HepG2 (cell line): ENCODE results near the gene PTPRN. TPM values are rescaled to one million over a fixed set of nuclear protein-coding genes. Genes with fewer than 3 reads are reported as not detected.

ENCODE experiments used
- CHD2 ChIP-seq: IDR thresholded peaks from 2 replicates; pipeline ENCODE4 v1.6.1; 2011; ENCODE audit warnings: low read depth, low read length, improper control_type of control experiment
- CTCF ChIP-seq: sonication (generic); formaldehyde crosslinking; IDR thresholded peaks from 2 replicates; pipeline ENCODE4 v1.5.0; 2020; ENCODE audit warnings: mild to moderate bottlenecking, missing genetic modification reagents, moderate library complexity
- EEA1 ChIP-seq: sonication (generic); formaldehyde crosslinking; IDR thresholded peaks from 2 replicates; pipeline ENCODE4 v1.5.1; 2020; ENCODE audit warnings: mild to moderate bottlenecking, missing genetic modification reagents, borderline replicate concordance
- HNF4A ChIP-seq: sonication (generic); formaldehyde crosslinking; IDR thresholded peaks from 2 replicates; pipeline ENCODE4 v1.4.0; 2020; ENCODE audit warnings: missing genetic modification reagents
- JUND ChIP-seq: sonication (generic); formaldehyde crosslinking; IDR thresholded peaks from 2 replicates; pipeline ENCODE4 v1.8.0; 2022; ENCODE audit warnings: mild to moderate bottlenecking, missing genetic modification reagents
- KAT7 ChIP-seq: IDR thresholded peaks from 2 replicates; pipeline ENCODE4 v1.6.1; 2018; ENCODE audit warnings: borderline replicate concordance, missing compliant biosample characterization
- MTA1 ChIP-seq: sonication (generic); formaldehyde crosslinking; IDR thresholded peaks from 2 replicates; pipeline ENCODE4 v1.4.0; 2020; ENCODE audit warnings: missing genetic modification reagents, mild to moderate bottlenecking, borderline replicate concordance
- NFE2 ChIP-seq: sonication (generic); formaldehyde crosslinking; IDR thresholded peaks from 2 replicates; pipeline ENCODE4 v1.4.0; 2020; ENCODE audit warnings: missing genetic modification reagents
- NFE2L2 ChIP-seq: fragments of 150-350 bp; IDR thresholded peaks from 2 replicates; pipeline ENCODE4 v1.6.1; 2014; ENCODE audit warnings: low read length
- REPIN1 ChIP-seq: sonication (generic); formaldehyde crosslinking; IDR thresholded peaks from 2 replicates; pipeline ENCODE4 v1.8.0; 2022; ENCODE audit warnings: missing genetic modification reagents, low read depth, mild to moderate bottlenecking, borderline replicate concordance
- SMAD9 ChIP-seq: sonication (generic); formaldehyde crosslinking; IDR thresholded peaks from 2 replicates; pipeline ENCODE4 v1.5.1; 2020; ENCODE audit warnings: mild to moderate bottlenecking, missing genetic modification reagents
- TAF1 ChIP-seq: sonication (generic); formaldehyde crosslinking; IDR thresholded peaks from 2 replicates; pipeline ENCODE4 v1.4.0; 2020; ENCODE audit warnings: missing genetic modification reagents
- TBP ChIP-seq: sonication (generic); formaldehyde crosslinking; IDR thresholded peaks from 2 replicates; pipeline ENCODE4 v1.5.0; 2020; ENCODE audit warnings: missing genetic modification reagents
- XRCC5 ChIP-seq: fragments of 200-400 bp; formaldehyde crosslinking; optimal IDR thresholded peaks from 2 replicates; pipeline ENCODE3; 2017; ENCODE audit warnings: mild to moderate bottlenecking, low read length
- ZNF224 ChIP-seq: sonication (generic); formaldehyde crosslinking; IDR thresholded peaks from 2 replicates; pipeline ENCODE4 v1.5.0; 2020; ENCODE audit warnings: mild to moderate bottlenecking, missing genetic modification reagents
- ZNF275 ChIP-seq: sonication (generic); formaldehyde crosslinking; IDR thresholded peaks from 2 replicates; pipeline ENCODE4 v1.8.0; 2022; ENCODE audit warnings: missing genetic modification reagents, mild to moderate bottlenecking, inconsistent platforms, borderline replicate concordance
- ZNF501 ChIP-seq: sonication (generic); formaldehyde crosslinking; IDR thresholded peaks from 2 replicates; pipeline ENCODE4 v1.5.1; 2020; ENCODE audit warnings: mild to moderate bottlenecking, moderate library complexity, missing genetic modification reagents
- ZNF562 ChIP-seq: sonication (generic); formaldehyde crosslinking; IDR thresholded peaks from 2 replicates; pipeline ENCODE4 v1.8.0; 2022; ENCODE audit warnings: missing genetic modification reagents, borderline replicate concordance
- ZNF740 ChIP-seq: sonication (generic); formaldehyde crosslinking; IDR thresholded peaks from 2 replicates; pipeline ENCODE4 v1.4.0; 2020; ENCODE audit warnings: missing genetic modification reagents
- ZNF788 ChIP-seq: sonication (generic); formaldehyde crosslinking; IDR thresholded peaks from 2 replicates; pipeline ENCODE4 v1.5.0; 2020; ENCODE audit warnings: mild to moderate bottlenecking, missing genetic modification reagents, borderline replicate concordance
- ZNF816 ChIP-seq: sonication (generic); formaldehyde crosslinking; IDR thresholded peaks from 2 replicates; pipeline ENCODE4 v1.8.0; 2022; ENCODE audit warnings: missing genetic modification reagents, mild to moderate bottlenecking, borderline replicate concordance
- polyA plus RNA-seq, 8 experiments: library from polyadenylated mRNA; depleted of rRNA in 3 of 8; stranded (reverse) in 7 of 8; unstranded in 1 of 8; fragments of >200 nt; fragmentation: Illumina TruSeq in 4 of 8; extraction: Trizol in 4 of 8; gene quantifications; 2 replicates each; pipeline versions ENCODE4 v1.2.1 to v1.2.3, GENCODE V29; 2011 to 2016; ENCODE audit warnings: low read depth in 4 of 8, missing spikeins in 1 of 8, mixed read lengths in 1 of 8; ENCODE audit not compliant: insufficient read depth in 1 of 8
- total RNA-seq, 5 experiments: library from RNA; depleted of rRNA; stranded (reverse); fragments of >200 nt; fragmentation: Illumina TruSeq; extraction: Trizol; gene quantifications; 2 replicates each; pipeline ENCODE4 v1.2.3, GENCODE V29; 2016; ENCODE audit warnings: low read depth in 1 of 5
- TF ChIP-seq, protein P1 (sequence below): sonication (generic); formaldehyde crosslinking; IDR thresholded peaks from 2 replicates; pipeline ENCODE4 v1.9.0; 2021; ENCODE audit warnings: missing genetic modification reagents, mild to moderate bottlenecking, borderline replicate concordance
- TF ChIP-seq, protein P2 (sequence below): sonication (generic); formaldehyde crosslinking; IDR thresholded peaks from 2 replicates; pipeline ENCODE4 v1.4.0; 2020; ENCODE audit warnings: missing genetic modification reagents

Gene PTPRN
- total and polyA plus RNA-seq, 2 of the 13 experiments (the other 11 are each of a cell fraction or from before 2014, with no cell fraction given): 0.26 TPM; not detected in 1

- TF ChIP-seq JUND (CRISPR knock-in tag) (no peak), NFE2L2 (no peak), KAT7 (CRISPR knock-in tag) (no peak), SMAD9 (CRISPR knock-in tag) (0 out of 2 replicates have a peak, but pooled peaks have one; percentile 24), REPIN1 (CRISPR knock-in tag) (no peak), ZNF740 (CRISPR knock-in tag) (peak; percentile 90), EEA1 (no peak), ZNF224 (CRISPR knock-in tag) (peak; percentile 87; the same call in 1 of the 2 replicates), CHD2 (0 out of 2 replicates have a peak, but pooled peaks have one; percentile 23), HNF4A (CRISPR knock-in tag) (no peak), TBP (CRISPR knock-in tag) (no peak), ZNF275 (CRISPR knock-in tag) (no peak), NFE2 (CRISPR knock-in tag) (no peak), ZNF501 (peak; percentile 78), ZNF788 (CRISPR knock-in tag) (no peak), ZNF562 (CRISPR knock-in tag) (no peak), TAF1 (CRISPR knock-in tag) (peak; percentile 63), XRCC5 (peak; percentile 48), CTCF (CRISPR knock-in tag) (peak; percentile 6; the same call in 1 of the 2 replicates), ZNF816 (CRISPR knock-in tag) (no peak), MTA1 (CRISPR knock-in tag) (peak; percentile 59; the same call in 1 of the 2 replicates)
- TF ChIP-seq, protein P1, sequence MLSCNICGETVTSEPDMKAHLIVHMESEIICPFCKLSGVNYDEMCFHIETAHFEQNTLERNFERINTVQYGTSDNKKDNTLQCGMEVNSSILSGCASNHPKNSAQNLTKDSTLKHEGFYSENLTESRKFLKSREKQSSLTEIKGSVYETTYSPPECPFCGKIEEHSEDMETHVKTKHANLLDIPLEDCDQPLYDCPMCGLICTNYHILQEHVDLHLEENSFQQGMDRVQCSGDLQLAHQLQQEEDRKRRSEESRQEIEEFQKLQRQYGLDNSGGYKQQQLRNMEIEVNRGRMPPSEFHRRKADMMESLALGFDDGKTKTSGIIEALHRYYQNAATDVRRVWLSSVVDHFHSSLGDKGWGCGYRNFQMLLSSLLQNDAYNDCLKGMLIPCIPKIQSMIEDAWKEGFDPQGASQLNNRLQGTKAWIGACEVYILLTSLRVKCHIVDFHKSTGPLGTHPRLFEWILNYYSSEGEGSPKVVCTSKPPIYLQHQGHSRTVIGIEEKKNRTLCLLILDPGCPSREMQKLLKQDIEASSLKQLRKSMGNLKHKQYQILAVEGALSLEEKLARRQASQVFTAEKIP (CRISPR knock-in tag): no peak
- TF ChIP-seq, protein P2, sequence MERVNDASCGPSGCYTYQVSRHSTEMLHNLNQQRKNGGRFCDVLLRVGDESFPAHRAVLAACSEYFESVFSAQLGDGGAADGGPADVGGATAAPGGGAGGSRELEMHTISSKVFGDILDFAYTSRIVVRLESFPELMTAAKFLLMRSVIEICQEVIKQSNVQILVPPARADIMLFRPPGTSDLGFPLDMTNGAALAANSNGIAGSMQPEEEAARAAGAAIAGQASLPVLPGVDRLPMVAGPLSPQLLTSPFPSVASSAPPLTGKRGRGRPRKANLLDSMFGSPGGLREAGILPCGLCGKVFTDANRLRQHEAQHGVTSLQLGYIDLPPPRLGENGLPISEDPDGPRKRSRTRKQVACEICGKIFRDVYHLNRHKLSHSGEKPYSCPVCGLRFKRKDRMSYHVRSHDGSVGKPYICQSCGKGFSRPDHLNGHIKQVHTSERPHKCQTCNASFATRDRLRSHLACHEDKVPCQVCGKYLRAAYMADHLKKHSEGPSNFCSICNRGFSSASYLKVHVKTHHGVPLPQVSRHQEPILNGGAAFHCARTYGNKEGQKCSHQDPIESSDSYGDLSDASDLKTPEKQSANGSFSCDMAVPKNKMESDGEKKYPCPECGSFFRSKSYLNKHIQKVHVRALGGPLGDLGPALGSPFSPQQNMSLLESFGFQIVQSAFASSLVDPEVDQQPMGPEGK (CRISPR knock-in tag): peak; percentile 97
Observed at GRCh38 chr2:219253753-219254589, 55.2 kb downstream of the PTPRN start, which contains the start of gene TUBA4A (continued).
